Measurements from ENCODE around the gene FAU.

DNA sequence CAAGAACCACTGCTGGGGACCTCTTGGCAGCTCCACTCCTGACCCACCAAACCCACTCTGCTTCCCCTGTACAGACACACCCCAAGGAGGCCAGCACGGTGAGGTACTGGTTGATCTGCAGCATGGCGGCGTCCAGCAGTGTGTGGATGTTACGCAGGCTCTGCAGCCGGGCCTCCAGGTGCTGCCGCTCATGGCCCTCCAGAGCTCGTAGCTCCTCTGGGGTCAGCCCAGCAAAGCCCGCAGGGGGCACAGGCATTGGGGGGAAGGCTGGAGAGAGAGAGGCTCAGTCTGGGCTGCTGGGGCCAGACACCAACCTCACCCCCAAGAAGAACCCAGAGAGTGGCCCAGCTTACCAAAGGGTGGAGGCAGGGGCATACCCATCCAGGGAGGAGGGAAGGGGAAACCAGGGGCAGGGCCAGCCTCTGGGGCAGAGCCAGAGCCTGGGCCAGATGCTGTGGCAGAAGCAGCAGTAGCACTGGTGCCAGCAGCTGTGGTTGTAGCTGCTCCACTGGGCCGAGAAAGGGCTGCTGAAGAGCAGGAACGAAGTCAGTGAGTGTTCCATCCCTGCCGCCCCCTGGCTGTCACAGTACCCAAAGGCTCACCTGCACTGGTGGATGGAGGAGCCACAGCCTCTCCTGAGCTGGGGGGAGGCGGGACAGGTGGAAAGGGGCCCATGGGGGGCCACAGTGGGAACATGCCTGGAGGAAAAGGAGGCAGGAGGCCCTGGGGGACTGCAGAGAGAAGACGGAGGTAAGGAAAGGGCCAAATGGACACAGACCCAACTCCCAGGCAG, 7.9 kb upstream of the FAU start:
- TF ChIP-seq, protein P1, sequence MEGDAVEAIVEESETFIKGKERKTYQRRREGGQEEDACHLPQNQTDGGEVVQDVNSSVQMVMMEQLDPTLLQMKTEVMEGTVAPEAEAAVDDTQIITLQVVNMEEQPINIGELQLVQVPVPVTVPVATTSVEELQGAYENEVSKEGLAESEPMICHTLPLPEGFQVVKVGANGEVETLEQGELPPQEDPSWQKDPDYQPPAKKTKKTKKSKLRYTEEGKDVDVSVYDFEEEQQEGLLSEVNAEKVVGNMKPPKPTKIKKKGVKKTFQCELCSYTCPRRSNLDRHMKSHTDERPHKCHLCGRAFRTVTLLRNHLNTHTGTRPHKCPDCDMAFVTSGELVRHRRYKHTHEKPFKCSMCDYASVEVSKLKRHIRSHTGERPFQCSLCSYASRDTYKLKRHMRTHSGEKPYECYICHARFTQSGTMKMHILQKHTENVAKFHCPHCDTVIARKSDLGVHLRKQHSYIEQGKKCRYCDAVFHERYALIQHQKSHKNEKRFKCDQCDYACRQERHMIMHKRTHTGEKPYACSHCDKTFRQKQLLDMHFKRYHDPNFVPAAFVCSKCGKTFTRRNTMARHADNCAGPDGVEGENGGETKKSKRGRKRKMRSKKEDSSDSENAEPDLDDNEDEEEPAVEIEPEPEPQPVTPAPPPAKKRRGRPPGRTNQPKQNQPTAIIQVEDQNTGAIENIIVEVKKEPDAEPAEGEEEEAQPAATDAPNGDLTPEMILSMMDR (IDR thresholded peaks at IDR 0.05): no peak
- TF ChIP-seq POLR2A (IDR thresholded peaks at IDR 0.05): no peak

Data from thyroid gland (tissue), 4 donors.